ENCODE results near the gene JMJD8.

JMJD8 gene

GRCh38 chr16:720447-720989, 36.4 kb upstream of the JMJD8 start (continued):
- TF ChIP-seq PBX3 (CRISPR knock-in tag; IDR thresholded peaks at IDR 0.05) (no peak), ZBTB8A (tag by site-specific recombination; IDR thresholded peaks at IDR 0.05) (peak; percentile 69), ZNF341 (tag by site-specific recombination; IDR thresholded peaks at IDR 0.05; ENCODE audit: low read depth) (peak; percentile 88), BCL6B (tag by site-specific recombination; IDR thresholded peaks at IDR 0.05) (no peak), ZNF600 (tag by site-specific recombination; IDR thresholded peaks at IDR 0.05) (peak; percentile 88), REST (tag by site-specific recombination; IDR thresholded peaks at IDR 0.05) (peak; percentile 44; the same call in 1 of the 2 replicates), ZNF274 (IDR thresholded peaks at IDR 0.05; ENCODE audit: low read length) (no peak), ZNF274 (tag by site-specific recombination; IDR thresholded peaks at IDR 0.05; ENCODE audit: borderline replicate concordance) (no peak), ZNF18 (tag by site-specific recombination; IDR thresholded peaks at IDR 0.05) (no peak), ZNF239 (tag by site-specific recombination; IDR thresholded peaks at IDR 0.05) (0 out of 2 replicates have a peak, but pooled peaks have one; percentile 21), ATF2 (tag by site-specific recombination; IDR thresholded peaks at IDR 0.05; ENCODE audit: low read depth) (no peak), ZNF777 (tag by site-specific recombination; IDR thresholded peaks at IDR 0.05; ENCODE audit: borderline replicate concordance) (no peak), KLF7 (tag by site-specific recombination; IDR thresholded peaks at IDR 0.05; ENCODE audit: borderline replicate concordance) (no peak), ZNF146 (tag by site-specific recombination; IDR thresholded peaks at IDR 0.05) (no peak), ZNF585B (tag by site-specific recombination; IDR thresholded peaks at IDR 0.05) (no peak), ZNF768 (tag by site-specific recombination; IDR thresholded peaks at IDR 0.05) (no peak), ZNF660 (tag by site-specific recombination; IDR thresholded peaks at IDR 0.05) (no peak), GLI4 (tag by site-specific recombination; IDR thresholded peaks at IDR 0.05) (no peak), RBAK (tag by site-specific recombination; IDR thresholded peaks at IDR 0.05) (no peak), ZNF658 (tag by site-specific recombination; IDR thresholded peaks at IDR 0.05) (no peak), SALL2 (tag by site-specific recombination; IDR thresholded peaks at IDR 0.05; ENCODE audit: borderline replicate concordance) (no peak), HIC1 (tag by site-specific recombination; IDR thresholded peaks at IDR 0.05) (no peak), ZNF843 (tag by site-specific recombination; IDR thresholded peaks at IDR 0.05) (peak; percentile 47; the same call in 1 of the 2 replicates), ZNF202 (tag by site-specific recombination; IDR thresholded peaks at IDR 0.05; ENCODE audit: borderline replicate concordance) (no peak), ZNF488 (tag by site-specific recombination; IDR thresholded peaks at IDR 0.05) (no peak), ZNF214 (tag by site-specific recombination; IDR thresholded peaks at IDR 0.05; ENCODE audit: borderline replicate concordance) (no peak), ZXDB (tag by site-specific recombination; IDR thresholded peaks at IDR 0.05) (peak; percentile 64; the same call in 1 of the 2 replicates), ZNF610 (tag by site-specific recombination; IDR thresholded peaks at IDR 0.05; ENCODE audit: borderline replicate concordance) (no peak), MEIS1 (CRISPR knock-in tag; IDR thresholded peaks at IDR 0.05; ENCODE audit: borderline replicate concordance) (no peak)

Data from HEK293 (cell line).